CD14-positive monocyte (primary cell): Measurements from ENCODE around the gene DNAH10. TPM values are rescaled to one million over a fixed set of nuclear protein-coding genes. Genes with fewer than 3 reads are reported as not detected.

Experiments used
- DNase-seq, 3 donors: peaks; one replicate each; pipeline ENCODE4 v3.0.0-alpha.2; 2011 to 2022
- H2AFZ ChIP-seq: 2 replicates; pipeline ENCODE4 v1.6.0; 2012; ENCODE audit warnings: mild to moderate bottlenecking, low read depth, low read length, inconsistent platforms; ENCODE audit not compliant: insufficient read depth, poor library complexity, severe bottlenecking
- H3K27ac ChIP-seq, 2 donors: 1 replicate in 1 of 2; 2 replicates in 1 of 2; pipeline ENCODE4 v1.5.1; 2012 to 2013; ENCODE audit warnings: low read length in 2 of 2, control low read depth in 1 of 2, inconsistent platforms in 1 of 2, low read depth in 1 of 2, mild to moderate bottlenecking in 1 of 2
- H3K27me3 ChIP-seq, 2 donors: one replicate each; pipeline versions ENCODE4 v1.6.0 to v1.6.1; 2011 to 2013; ENCODE audit warnings: low read length in 2 of 2; ENCODE audit not compliant: control insufficient read depth in 2 of 2, insufficient read depth in 2 of 2
- H3K36me3 ChIP-seq, 2 donors: replicated peaks in 1 of 2; 1 replicate in 1 of 2; 2 replicates in 1 of 2; pipeline versions ENCODE4 v1.5.1 to v1.6.1; 2012 to 2013; ENCODE audit warnings: low read length in 2 of 2, control low read depth in 1 of 2, inconsistent platforms in 1 of 2, mild to moderate bottlenecking in 1 of 2; ENCODE audit not compliant: insufficient read depth in 2 of 2, control insufficient read depth in 1 of 2
- H3K4me1 ChIP-seq, 2 donors: 1 replicate in 1 of 2; 2 replicates in 1 of 2; pipeline versions ENCODE4 v1.5.1 to v1.6.1; 2012 to 2013; ENCODE audit warnings: low read length in 2 of 2, control low read depth in 1 of 2, inconsistent platforms in 1 of 2, mild to moderate bottlenecking in 1 of 2, moderate library complexity in 1 of 2; ENCODE audit not compliant: insufficient read depth in 2 of 2, control insufficient read depth in 1 of 2
- H3K4me2 ChIP-seq: replicated peaks from 2 replicates; pipeline ENCODE3; 2012; ENCODE audit warnings: low read length, moderate library complexity, mild to moderate bottlenecking; ENCODE audit not compliant: poor library complexity, severe bottlenecking; ENCODE audit errors: extremely low read depth
- H3K4me3 ChIP-seq, 3 experiments: fragments of 200-600 bp in 1 of 3; sonication (generic) in 1 of 3; replicated peaks in 1 of 3; 1 replicate in 2 of 3; 2 replicates in 1 of 3; pipeline ENCODE4 v1.5.1; 2011 to 2013; ENCODE audit warnings: low read length in 3 of 3, mild to moderate bottlenecking in 3 of 3, control low read depth in 2 of 3, low read depth in 2 of 3, inconsistent platforms in 1 of 3, moderate library complexity in 1 of 3
- H3K79me2 ChIP-seq: 2 replicates; pipeline ENCODE4 v1.6.0; 2012; ENCODE audit warnings: mild to moderate bottlenecking, control low read depth, inconsistent platforms, low read length, moderate library complexity; ENCODE audit not compliant: insufficient read depth
- H3K9ac ChIP-seq: 2 replicates; pipeline ENCODE4 v1.6.0; 2017; ENCODE audit warnings: low read length, mild to moderate bottlenecking; ENCODE audit not compliant: insufficient read depth, poor library complexity, severe bottlenecking
- H3K9me3 ChIP-seq, 2 donors: replicated peaks in 1 of 2; 1 replicate in 1 of 2; 2 replicates in 1 of 2; pipeline versions ENCODE4 v1.5.1 to v1.6.1; 2012 to 2013; ENCODE audit warnings: low read length in 2 of 2, control low read depth in 1 of 2; ENCODE audit not compliant: control insufficient read depth in 1 of 2, insufficient read depth in 1 of 2
- H4K20me1 ChIP-seq: 2 replicates; pipeline ENCODE4 v1.6.0; 2012; ENCODE audit warnings: mild to moderate bottlenecking, low read length, control low read depth, moderate library complexity; ENCODE audit not compliant: insufficient read depth
- H3K27ac Mint-ChIP-seq, 7 donors: one replicate each; pipeline ENCODE4 v1.8.0; 2020; ENCODE audit warnings: mild to moderate bottlenecking in 7 of 7, mixed read lengths in 7 of 7, moderate library complexity in 6 of 7, inconsistent platforms in 2 of 7
- H3K27me3 Mint-ChIP-seq, 3 donors: one replicate each; pipeline ENCODE4 v1.8.0; 2021 to 2022; ENCODE audit warnings: low read depth in 3 of 3, mild to moderate bottlenecking in 3 of 3, mixed read lengths in 3 of 3, moderate library complexity in 3 of 3, inconsistent platforms in 1 of 3
- H3K36me3 Mint-ChIP-seq, 2 donors: one replicate each; pipeline ENCODE4 v1.8.0; 2020; ENCODE audit warnings: mixed read lengths in 2 of 2, inconsistent platforms in 1 of 2, mild to moderate bottlenecking in 1 of 2
- H3K4me1 Mint-ChIP-seq: one replicate; pipeline ENCODE4 v1.8.0; 2020; ENCODE audit warnings: mild to moderate bottlenecking, mixed read lengths
- H3K4me3 Mint-ChIP-seq, 2 donors: one replicate each; pipeline ENCODE4 v1.8.0; 2020; ENCODE audit warnings: mild to moderate bottlenecking in 2 of 2, mixed read lengths in 2 of 2, moderate library complexity in 1 of 2
- H3K9me3 Mint-ChIP-seq, 7 donors: one replicate each; pipeline ENCODE4 v1.8.0; 2020 to 2022; ENCODE audit warnings: mixed read lengths in 7 of 7, mild to moderate bottlenecking in 6 of 7, moderate library complexity in 6 of 7, inconsistent platforms in 2 of 7
- CTCF ChIP-seq: fragments of 200-600 bp; IDR thresholded peaks from one replicate; pipeline ENCODE4 v1.8.0; 2022; ENCODE audit warnings: antibody characterized with exemption, mild to moderate bottlenecking
- WGBS: methylation state at CpG from one replicate; pipeline ENCODE4 v1.1.5; 2013; ENCODE audit warnings: missing lambda C conversion rate; ENCODE audit not compliant: insufficient coverage; 5-methylcytosine and 5-hydroxymethylcytosine counted together
- intact Hi-C, 2 donors: fragments of 100-400 bp; cut with micrococcal nuclease; formaldehyde crosslinking; loops; one replicate each; pipeline versions ENCODE4 v1.15.0 to v1.15.1; 2023
- polyA plus RNA-seq, 3 donors: library from polyadenylated mRNA; depleted of rRNA in 1 of 3; unstranded in 2 of 3; stranded (reverse) in 1 of 3; fragments of 300-500 nt in 2 of 3; fragments of >200 nt in 1 of 3; fragmentation: Illumina TruSeq in 2 of 3; gene quantifications; 1 replicate in 2 of 3; 2 replicates in 1 of 3; pipeline ENCODE4 v1.2.3, GENCODE V29; 2012 to 2021

The DNAH10 gene
- polyA plus RNA-seq, 3 donors: not detected

GRCh38 chr12:123960029-123960735 is 198.1 kb downstream of the DNAH10 start:
- Histone ChIP-seq H3K36me3 (no peaks in the 10 kb centered on the region), H3K4me1 (no peaks in the 10 kb centered on the region), H3K27me3 (no peaks in the 10 kb centered on the region), H3K79me2 (no peaks in the 10 kb centered on the region), H4K20me1 (no peaks in the 10 kb centered on the region), H3K27ac (no peak overlapping the region), H3K4me3 (no peak overlapping the region), H3K4me2 (no peak overlapping the region), H3K9me3 (no peaks in the 10 kb centered on the region), H2AFZ (no peak overlapping the region), H3K9ac (no peak overlapping the region)
- WGBS: 100% methylated on average over 5 of the region's 9 CpGs
- no peak for TF ChIP-seq CTCF
- H3K9me3 Mint-ChIP-seq: no peaks in the 10 kb centered on the region
- H3K27ac Mint-ChIP-seq: no peak overlapping the region
- H3K27me3 Mint-ChIP-seq: no peaks in the 10 kb centered on the region
- no peak for DNase-seq
- intact Hi-C loops: no loop called here
- H3K4me1 Mint-ChIP-seq: no peaks in the 10 kb centered on the region
- H3K36me3 Mint-ChIP-seq: no peaks in the 10 kb centered on the region
- H3K4me3 Mint-ChIP-seq: no peak overlapping the region

DNA sequence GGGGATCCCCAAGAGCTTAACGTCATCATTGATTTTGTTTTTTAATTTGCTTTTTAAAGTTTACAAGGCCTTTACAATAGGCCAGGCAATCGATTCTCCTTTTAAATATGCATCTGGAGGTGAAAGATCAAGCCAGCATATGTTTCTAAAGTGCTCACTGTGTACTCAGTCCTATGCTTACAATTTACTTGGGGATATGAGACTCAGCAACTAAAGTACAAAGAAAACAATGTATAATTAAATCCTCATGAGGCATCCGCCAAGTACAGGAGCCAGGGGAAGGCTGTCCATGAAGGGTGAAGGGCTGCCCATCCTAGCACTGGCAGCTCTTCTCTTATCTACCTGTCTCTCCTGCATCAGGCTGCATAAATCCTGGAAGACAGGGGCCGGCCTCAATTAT is 198.8 kb downstream of the DNAH10 start:
- Mint-ChIP-seq H3K27me3 (no peaks in the 10 kb centered on the region), H3K27ac (no peak overlapping the region), H3K4me1 (no peaks in the 10 kb centered on the region), H3K4me3 (no peak overlapping the region), H3K9me3 (no peaks in the 10 kb centered on the region), H3K36me3 (peaks cover 0 to 2% of the 10 kb centered on the region in 2 donors)
- Histone ChIP-seq H3K4me1 (no peaks in the 10 kb centered on the region), H3K79me2 (no peaks in the 10 kb centered on the region), H3K36me3 (no peaks in the 10 kb centered on the region), H3K9ac (no peak overlapping the region), H3K4me2 (no peak overlapping the region), H3K27ac (no peak overlapping the region), H3K27me3 (no peaks in the 10 kb centered on the region), H3K9me3 (no peaks in the 10 kb centered on the region), H3K4me3 (no peak overlapping the region), H4K20me1 (no peaks in the 10 kb centered on the region), H2AFZ (no peak overlapping the region)
- intact Hi-C loops: no loop called here
- no peak for TF ChIP-seq CTCF
- no peak for DNase-seq
- WGBS: 100% methylated on average over 1 of the region's 4 CpGs
